HG02938 (cell line): Measurements from ENCODE around the gene TRIM25.

Experiments used
- ATAC-seq: cut with Tn5 transposase; IDR thresholded peaks from one replicate; pipeline ENCODE4 v1.9.1; 2021; ENCODE audit warnings: mild to moderate bottlenecking, moderate library complexity; ENCODE audit not compliant: unreplicated experiment

The TRIM25 gene

DNA sequence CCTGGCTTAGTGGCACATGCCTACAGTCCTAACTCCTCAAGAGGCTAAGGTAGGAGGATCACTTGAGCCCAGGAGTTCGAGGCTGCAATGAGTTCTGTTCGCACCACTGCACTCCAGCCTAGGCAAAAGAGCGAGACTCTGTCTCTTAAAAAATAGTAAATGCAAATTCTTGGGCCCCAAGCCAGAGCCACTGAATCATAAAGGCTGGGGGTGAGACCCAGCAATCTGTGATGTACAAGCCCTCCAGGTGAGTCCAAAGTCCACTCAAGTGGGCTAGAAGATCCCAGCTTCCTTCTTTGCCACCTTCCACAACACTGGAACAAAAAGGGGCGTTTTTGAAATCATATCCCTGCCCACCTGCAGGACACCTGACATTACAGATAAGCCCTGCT lies 16.9 kb downstream of the TRIM25 start:
- no peak for ATAC-seq

DNA sequence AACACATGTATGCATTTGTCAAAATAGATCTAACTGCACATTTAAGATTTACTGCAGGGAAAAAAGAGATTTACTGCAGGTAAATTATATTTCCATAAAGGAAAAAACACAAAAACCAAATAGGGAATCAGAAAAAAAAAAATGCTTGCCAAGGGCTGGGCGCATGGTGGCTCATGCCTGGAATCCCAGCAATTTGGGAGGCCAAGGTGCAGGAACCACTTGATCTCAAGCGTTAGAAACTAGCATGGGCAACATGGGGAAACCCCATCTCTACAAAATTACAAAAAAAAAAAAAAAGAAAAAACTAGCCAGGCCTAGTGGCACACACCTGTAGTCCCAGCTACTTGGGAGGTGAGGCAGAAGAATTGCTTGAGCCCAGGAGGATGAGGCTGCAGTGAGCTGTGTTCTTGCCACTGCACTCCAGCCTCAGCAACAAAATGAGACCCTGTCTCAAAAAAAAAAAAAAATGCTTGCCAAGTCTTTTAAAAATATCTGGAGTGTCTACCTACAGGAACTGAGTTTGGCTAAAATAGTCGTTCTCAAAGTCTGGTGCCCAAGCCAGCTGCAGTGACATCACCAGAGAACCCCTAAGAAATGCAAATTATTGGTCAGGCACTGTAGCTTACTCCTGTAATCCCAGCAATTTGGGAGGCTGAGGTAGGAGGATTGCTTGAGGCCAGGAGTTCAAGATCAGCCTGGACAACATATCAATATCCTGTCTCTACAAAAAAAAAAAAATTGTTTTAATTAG lies 17.5 kb downstream of the TRIM25 start:
- no peak for ATAC-seq

DNA sequence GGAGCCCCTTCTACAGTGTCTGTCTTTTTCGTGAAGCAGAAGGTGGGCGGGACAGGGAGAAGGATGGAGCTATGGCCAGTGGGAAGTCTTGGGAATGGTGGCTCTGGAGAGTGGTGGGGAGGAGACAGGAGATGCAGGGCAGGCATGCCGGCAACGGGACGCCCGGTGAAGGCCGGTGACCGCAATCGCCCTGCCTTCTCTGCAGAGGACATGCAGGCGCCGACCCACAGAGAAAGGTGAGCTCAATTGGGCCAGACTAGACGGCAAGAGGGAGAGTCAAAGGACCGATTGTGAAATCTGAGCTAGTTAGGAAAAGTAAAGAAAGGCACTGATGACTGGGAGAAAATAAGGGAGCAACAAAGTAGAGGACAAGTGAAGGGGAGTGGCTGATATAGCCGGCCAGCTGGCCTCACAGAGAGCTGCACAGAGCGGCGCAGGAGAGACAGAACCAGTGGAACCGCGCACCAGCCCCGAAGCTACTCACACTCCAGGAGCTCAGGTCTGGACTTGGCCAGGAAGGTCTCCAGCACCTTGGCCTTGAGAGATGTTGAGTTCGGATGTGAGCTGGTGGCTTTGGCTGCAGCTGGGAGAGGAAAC lies 18.9 kb downstream of the TRIM25 start:
- no peak for ATAC-seq

DNA sequence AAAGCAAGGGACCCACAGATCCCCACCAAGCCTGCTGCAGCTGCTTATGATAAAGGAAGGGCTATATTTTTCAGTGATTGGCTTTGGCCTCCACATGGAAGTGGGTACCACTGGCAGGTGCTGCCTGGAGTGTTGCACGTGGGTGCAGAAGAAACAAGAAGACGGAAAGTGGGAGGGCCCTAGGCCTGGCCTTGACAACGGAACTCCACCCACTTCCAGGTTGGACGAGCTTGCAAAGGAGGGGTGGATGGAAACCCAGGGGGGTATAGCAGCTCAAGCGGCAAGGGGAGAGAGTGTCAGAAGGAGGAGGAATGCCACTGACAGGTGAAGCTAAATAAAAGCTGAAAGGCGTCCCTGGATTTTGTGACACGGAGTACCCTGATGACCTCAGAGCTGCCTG lies 20.3 kb downstream of the TRIM25 start:
- ATAC-seq = no peak

DNA sequence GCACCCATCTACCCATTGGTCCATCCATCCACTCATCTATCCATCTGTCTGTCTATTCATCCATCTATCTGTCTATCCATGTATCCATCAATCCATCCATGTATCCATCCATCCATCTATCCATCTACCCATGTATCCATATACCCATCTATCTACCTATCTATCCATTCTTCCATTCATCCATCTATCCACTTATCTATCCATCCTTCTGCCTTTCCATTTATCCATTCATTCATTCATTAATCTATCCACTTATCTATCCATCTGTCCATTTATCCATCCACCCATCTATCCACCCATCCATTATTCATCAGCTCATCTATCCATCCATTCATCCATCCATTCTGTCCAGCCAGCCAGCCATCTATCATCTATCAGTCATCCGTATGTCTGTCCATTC lies 21.5 kb downstream of the TRIM25 start:
- ATAC-seq = no peak

DNA sequence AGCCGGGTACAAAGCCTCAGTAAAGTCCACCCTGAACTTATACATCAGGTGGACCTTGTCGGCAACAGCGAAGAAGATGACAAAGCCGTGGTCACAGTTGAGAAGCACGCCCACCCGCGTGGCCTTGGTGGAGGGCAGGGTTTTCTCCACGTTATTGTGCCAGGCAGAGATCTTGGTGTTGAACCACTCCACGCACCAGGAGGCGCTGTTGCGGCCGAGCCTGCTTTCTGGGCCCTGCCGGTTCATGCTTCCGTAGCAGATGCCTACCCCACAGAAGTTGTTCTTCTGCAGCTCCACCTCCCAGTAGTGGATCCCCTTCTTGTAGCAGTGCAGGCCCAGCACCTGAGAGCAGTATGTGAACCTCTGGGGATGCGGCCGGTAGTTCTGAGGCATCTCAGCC lies 22.1 kb downstream of the TRIM25 start:
- no peak for ATAC-seq

DNA sequence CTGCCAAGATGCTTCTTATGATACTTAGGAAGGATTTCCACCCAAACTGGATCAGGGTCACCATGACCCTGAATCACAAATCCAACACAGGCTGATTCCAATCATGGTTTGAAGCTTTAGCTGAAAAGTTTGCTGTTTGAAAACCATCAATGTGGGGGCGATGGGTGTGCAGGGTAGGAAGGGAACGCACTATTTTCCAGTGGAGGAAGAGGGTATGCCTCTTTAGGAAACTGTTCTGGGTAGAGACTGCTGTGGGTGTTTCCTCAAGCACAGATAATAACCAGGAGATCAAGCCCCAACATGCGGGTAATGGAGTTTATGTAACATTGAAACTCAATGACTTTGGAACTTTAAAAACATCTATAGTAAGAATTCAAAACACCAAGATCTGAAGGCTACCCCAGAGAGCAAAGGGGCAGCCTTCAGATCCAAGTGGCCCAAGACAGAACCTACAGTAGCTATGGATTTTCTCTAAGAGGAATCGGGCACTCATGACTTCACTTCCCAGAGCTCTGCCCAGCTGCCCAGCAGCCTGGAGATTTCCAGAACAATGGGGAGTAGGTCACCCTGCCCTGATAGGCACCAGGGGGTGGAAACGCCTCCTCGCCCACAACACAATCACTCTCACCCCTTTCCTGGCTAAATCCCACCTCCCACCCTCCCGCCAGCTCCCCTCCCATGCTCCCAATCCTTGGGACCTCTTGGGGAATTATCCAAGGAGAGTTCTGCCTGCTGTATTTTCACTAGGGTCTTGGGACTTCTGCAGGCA lies 22.8 kb downstream of the TRIM25 start:
- ATAC-seq = no peak

DNA sequence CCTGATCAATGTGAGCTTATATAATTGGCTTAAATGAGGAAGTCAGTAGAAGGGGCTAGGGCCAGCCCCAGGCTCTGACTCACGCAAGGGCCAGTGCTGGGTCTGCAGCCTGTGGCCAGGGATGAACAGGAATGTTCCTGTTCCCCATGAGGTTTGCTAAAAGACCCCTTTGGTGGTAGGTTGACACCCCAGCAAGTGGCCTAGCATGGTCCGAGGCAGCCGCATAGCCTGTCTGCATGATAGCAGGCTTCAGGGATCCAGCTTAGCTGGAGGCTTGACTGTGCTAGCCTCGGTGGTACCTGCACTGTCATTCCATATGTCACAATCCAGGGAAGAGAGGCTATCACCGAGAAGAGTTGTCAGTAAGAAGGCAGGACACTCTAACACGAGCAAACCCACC lies 23.5 kb downstream of the TRIM25 start:
- ATAC-seq = no peak

DNA sequence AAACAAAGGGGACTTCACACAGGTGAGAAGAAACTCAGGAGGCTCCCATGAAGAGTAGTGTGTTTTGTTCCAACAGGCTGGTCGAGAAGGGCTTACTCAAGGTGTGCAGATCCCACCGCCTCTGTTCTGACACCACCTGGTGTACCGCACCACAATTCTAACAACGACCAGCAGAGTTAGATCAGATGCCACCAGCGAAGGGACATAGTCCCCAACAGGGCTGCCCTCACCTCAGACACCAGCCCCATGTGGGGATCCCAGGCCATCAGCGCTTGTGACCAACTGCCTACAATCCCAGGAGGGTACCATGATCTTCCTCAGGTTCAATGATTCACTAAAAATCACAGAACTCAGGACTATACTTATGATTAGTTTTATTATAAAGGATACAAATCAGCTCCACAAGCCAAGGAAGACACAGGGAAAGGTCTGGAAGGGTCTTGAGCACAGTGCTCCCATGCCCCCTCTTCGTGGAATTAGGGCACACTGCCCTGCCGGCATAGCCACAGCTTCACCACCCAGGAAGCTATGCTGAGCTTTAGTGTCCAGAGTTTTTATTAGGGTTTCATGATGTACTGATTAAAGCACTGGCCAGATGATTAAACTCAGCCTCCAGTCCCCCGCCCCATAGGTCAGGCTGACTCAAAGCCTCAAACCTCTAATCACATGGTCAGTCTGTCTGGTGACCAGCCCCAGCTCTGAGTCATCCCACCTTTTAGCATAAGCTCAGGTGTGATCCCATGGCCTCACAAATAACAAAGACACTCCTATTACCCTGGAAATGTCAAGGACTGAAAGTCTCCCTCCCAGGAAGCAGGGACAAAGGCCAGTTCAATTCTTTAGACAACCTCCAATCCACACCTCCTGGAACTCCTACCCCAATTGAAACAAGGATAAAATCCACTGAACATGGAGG lies 26.0 kb downstream of the TRIM25 start:
- ATAC-seq = no peak

DNA sequence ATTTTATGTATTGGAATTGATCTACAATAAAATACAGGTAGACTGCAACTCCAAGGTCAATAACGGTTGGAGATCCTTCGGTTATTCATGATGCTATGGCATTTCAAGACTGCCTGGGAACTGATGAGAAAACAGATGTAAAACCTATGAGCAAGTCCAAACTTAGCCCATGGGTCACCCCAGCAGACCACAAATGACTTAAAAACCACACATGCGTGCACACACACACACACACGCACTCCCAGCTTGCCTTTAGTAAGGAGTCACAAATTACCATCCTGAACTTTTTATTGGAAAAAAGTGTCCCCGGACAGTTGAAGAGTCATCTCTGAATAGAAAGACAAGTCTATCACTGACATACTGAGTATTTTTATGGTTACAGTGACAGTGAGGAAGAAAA lies 26.7 kb downstream of the TRIM25 start:
- no peak for ATAC-seq

DNA sequence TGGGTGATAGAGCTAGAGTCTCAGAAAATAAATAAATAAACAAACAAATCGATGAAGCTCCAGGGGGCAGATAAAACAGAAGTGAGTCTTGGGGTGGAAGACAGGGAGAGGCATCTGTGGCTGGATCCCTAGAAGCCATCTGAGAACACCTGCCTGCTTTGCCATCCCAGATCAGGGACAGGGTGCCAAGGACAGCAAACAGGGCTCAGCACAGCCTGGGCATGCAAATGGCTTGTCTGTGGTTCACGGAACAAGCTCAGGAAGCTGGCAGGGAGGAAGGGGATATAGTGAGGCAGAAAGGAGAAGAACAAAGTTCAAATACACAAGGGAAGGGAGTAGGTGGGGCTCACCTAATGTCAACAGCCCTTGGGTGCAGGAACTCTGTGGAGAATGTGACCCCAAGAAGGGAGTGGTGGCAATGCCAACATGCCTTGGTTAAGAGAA lies 27.5 kb downstream of the TRIM25 start:
- ATAC-seq = no peak

DNA sequence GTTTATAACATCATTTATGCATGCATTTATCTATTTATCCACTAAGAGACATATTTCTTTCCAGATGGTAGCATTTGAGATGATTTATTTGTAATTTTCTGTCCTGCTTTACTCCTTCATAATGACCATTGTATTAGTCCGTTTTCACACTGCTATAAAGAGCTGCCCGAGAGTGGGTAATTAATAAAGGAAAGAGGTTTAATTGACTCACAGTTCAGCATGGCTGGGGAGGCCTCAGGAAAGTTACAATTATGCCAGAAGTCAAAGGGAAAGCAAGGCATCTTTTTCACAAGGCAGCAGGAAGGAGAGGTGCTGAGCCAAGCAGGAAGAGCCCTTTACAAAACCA lies 28.6 kb downstream of the TRIM25 start:
- ATAC-seq = no peak

DNA sequence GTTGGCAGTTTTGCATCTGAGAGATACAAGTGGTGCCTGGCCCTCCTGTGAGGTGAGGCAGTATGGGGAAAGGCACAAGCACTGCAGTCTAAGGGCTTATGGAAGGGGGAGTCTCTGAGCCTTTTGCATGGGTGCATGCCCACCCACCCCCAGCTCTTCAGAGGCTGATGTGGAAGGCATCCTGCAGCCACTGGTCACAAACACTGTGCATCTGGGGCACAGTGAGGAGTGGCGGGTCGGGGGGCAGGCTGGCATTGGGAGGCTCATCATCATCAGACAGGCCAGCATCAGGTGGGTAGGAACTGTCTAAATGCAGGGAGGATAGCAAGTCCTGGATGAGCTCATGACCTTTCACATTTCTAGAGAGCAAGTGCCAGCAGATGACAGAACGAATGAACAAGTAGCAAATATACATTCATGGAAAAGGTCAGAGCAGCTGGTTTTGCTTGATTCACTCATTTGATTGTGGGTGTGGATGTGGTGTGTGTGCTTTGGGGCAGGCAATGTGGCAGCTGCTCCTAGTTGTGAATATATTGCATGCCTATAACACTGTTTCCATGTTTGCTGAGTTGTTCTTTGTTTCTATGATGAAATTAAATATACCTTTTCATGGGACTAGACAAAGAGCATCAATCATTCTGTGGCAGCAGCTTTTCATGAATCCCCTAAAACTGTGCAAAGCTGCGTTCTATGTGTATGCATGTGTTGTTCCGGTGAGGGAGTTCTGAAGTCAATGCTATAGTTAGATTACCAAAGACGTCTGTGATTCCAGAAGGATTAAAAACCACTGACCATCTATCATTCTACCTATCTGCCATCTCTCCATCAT lies 29.2 kb downstream of the TRIM25 start:
- no peak for ATAC-seq

DNA sequence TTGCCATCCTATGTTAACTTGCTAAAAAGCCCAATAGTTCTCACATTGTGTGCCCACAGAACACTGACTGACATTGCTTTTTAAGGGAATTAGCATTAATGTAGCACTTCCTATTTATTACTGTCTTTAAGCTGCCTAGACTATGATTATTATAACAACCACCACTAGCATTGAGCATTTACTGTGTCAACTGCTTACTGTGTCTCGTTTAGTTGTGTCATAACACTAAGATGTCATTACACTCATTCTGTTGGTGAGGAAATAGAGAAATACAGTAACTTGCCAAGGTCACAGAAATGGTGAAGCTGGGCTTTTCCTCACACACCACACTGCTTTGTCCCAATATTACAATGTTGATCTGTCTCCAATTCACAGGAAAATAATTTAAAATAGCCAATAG lies 30.2 kb downstream of the TRIM25 start:
- no peak for ATAC-seq

DNA sequence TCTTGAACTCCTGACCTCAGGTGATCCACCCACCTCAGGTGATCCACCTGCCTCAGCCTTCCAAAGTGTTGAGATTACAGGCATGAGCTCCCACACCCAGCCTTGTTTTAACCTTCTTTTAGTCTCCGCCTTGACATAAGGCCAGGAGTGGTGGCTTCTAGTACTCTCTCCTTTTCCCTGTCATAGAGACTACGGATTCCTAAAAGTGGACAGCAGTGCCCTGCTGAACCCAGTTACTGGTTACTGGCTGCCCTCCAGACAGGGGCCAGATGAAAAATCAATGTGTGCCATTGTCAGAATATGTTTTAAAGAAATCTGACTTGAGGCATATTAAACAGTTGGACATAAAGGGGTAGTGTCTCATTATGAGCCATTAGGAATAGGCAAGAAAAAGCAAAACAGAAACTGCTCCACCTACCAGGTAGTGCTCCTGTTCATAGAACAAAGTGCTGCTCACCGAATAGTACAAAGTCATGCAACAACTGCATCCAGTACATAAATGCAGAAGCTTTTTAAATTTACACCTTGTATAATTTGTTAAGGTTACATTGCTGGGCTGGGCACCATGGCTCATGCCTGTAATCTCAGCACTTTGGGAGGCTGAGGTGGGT lies 32.1 kb downstream of the TRIM25 start:
- ATAC-seq = no peak

DNA sequence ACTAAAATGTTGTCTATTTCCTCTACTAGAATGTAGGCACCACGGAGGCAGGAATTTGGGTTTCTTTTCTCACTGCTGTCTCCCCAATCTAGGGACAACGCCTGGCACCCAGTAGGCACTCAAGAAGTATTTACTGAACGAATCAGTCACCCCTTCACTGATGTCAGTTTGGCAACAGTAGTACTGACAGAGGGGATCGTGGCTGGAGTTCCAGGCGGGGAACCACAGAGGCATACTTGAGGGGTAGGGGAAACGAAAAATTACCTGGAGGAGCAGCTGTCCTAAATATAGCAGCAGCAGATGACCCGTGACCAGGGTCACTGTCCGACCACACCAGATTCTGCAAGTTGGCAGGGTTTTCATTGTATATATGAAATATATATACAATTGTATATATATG lies 33.3 kb downstream of the TRIM25 start:
- no peak for ATAC-seq

DNA sequence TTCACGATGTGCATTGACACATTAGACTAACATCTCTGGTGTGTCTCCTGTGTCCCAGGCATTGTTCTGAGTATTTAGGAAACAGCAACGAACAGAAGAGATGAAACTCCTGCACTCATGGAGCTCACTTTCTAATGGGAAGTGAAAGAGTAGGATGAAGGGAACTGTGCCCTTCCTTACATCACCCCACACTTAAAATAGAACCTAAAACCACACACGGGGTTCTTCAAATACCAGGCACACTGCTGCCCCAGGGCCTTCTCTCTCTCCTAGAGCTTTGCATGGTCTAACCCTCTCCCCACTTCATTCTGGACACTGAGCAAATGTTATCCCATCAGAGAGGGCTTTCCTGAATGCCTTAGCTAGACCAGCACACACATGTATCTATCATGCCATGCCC lies 33.7 kb downstream of the TRIM25 start:
- no peak for ATAC-seq

DNA sequence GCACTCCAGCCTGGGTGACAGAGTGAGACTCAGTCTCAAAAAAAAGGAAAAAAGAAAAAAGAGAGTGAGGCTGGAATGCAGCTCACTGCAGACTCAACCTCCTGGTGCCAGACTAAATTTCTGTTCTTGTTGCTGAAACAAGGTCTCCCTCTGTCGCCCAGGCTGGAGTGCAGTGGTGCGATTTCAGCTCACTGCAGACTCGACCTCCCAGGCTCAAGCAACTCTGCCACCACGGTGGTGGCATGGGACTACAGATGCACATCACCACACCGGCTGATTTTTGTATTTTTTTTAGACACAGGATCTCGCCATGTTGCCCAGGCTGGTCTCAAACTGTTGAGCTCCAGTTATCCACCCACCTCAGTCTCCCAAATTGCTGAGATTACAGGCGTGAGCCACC lies 34.6 kb downstream of the TRIM25 start:
- no peak for ATAC-seq

DNA sequence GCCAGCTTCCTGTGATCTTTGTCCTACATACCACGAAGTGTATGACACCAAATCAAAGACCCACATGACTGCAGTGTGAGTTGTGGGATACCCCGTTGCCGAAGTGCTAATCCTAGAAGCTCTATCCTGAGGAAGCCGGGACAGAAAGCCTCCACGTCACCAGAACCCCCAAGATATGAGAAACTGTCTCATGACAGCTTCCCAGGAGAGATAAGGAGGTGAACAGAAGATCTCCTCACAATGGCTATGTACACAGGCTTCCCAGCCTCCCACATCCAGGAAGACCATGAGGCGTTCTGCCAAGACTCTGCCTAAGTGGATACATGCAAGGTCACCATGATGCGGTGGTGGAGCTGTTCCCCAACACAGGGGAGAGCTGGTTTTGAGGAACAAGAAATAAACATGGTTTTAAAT lies 37.1 kb downstream of the TRIM25 start:
- no peak for ATAC-seq

DNA sequence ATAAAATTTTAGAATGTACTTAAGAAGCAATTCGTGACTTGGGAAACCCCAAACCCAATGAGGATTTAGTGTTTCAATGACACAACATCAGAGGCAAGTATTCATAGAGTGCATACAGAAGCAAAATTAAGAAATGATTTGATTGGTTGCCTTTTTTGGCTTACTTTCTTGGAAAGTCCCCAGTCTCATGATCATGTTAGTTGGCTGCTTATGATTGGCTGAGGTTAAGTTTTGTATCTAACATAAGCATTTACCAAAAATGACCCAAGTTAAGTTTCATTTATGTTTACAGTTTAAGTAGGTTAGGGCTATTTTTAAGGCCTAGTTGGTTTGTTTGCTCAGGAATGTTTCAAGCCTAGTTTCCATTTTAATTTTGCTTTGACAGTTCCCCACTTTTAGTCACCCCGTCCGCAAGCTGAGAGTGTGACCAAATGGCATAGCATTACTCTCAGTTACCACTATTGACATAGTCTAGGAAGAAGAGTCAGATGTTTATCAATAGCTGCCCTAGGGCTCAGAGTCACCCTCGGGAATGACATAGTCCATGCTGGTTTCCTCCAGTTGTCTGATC lies 43.7 kb downstream of the TRIM25 start:
- peak; percentile 75 for ATAC-seq
